ENCODE results near the gene SPATA31E1.

The SPATA31E1 gene

DNA sequence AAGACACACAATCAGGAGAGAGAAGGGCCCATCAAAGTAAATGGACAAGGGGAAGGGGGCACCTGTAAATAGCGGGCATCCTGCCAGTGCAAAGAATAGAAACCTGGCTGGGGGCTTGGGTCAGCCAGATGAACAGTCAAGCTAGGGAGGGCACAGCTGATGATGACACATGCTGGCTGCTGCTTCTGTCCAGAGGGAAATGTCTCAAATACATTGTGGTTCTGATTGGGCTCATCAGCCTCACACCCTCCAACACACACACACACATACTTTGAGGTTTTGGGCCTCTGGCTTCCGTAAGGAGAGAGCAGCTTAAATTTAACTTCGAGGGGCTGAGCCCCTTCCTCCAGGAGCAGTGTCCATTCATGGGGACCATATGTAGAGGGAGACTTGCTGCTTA lies 27.6 kb upstream of the SPATA31E1 start:
- TF ChIP-seq, protein P1, sequence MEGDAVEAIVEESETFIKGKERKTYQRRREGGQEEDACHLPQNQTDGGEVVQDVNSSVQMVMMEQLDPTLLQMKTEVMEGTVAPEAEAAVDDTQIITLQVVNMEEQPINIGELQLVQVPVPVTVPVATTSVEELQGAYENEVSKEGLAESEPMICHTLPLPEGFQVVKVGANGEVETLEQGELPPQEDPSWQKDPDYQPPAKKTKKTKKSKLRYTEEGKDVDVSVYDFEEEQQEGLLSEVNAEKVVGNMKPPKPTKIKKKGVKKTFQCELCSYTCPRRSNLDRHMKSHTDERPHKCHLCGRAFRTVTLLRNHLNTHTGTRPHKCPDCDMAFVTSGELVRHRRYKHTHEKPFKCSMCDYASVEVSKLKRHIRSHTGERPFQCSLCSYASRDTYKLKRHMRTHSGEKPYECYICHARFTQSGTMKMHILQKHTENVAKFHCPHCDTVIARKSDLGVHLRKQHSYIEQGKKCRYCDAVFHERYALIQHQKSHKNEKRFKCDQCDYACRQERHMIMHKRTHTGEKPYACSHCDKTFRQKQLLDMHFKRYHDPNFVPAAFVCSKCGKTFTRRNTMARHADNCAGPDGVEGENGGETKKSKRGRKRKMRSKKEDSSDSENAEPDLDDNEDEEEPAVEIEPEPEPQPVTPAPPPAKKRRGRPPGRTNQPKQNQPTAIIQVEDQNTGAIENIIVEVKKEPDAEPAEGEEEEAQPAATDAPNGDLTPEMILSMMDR (IDR thresholded peaks at IDR 0.05; ENCODE audit: insufficient read depth, low read depth, low read length, missing control alignments): no peak
- no peak overlapping the region for H3K4me3 ChIP-seq (ENCODE audit: low read depth, low read length)
- no peak for DNase-seq (ENCODE audit: low read depth)

DNA sequence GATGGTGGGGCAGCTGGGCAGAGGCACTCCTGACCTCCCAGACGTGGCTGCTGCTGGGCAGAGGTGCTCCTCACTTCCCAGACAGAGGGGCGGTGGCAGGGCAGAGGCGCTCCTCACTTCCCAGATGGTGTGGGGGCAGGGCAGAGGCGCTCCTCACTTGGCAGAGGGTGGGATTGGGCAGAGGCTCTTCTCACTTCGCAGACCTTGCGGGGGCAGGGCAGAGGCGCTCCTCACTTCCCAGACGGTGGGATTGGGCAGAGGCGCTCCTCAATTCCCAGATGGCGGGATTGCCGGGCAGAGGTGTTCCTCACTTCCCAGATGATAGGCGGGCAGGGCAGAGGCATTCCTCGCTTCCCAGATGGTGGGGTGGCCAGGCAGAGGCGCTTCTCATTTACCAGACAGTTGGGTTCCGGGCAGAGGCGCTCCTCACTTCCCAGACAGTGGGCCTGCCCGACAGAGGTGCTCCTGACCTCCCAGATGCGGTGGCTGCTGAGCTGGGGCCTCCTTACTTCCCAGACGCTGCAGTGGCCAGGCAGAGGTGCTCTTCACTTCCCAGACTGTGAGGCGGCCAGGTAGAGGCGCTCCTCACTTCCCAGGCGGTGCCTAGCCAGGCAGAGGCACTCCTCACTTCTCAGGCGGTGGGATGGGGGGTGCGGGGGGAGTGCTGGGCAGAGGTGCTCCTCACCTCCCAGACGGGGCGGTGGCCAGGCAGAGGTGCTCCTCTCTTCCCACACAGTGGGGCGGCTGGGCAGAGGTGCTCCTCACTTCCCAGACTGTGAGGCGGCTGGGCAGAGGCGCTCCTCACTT lies 25.3 kb upstream of the SPATA31E1 start:
- no peak for DNase-seq (ENCODE audit: low read depth)
- TF ChIP-seq, protein P1 (IDR thresholded peaks at IDR 0.05; ENCODE audit: insufficient read depth, low read depth, low read length, missing control alignments): no peak
- no peak overlapping the region for H3K4me3 ChIP-seq (ENCODE audit: low read depth, low read length)

DNA sequence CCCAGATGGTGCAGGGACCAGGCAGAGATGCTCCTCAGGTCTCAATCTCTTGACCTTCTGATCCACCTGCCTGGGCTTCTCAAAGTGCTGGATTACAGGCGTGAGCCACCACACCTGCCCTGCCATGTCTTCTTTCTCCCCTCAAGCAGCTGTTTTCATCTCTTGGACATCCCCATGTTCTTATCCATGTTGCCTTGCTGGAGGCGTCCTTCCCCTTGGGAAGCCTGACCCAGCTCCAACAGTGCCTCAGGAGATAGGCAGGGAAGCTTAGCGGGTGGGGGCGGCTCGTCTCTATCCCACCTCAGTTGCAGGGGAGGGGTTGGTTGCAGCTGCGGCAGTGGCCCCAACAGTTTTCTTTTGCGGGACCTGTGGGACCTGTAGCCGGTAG lies 24.7 kb upstream of the SPATA31E1 start:
- no peak overlapping the region for H3K4me3 ChIP-seq (ENCODE audit: low read depth, low read length)
- no peak for DNase-seq (ENCODE audit: low read depth)
- TF ChIP-seq, protein P1 (IDR thresholded peaks at IDR 0.05; ENCODE audit: insufficient read depth, low read depth, low read length, missing control alignments): no peak

DNA sequence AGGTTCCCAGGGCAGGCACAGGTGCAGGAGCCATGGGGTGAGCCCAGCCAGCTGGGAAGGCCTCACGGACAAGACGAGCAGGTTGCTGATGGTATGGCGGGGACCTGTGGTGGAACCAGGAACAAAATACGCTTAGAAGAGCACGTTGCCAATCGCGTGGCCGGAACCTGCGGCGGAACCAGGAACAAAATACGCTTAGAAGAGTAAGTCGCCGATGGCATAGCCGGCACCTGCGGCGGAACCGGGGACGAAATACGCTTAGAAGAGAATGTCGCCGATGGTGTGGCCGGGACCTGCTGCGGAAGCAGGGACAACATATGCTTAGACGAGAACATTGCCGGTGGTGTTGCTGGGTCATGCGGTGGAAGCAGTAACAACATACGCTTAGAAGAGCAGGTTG lies 23.5 kb upstream of the SPATA31E1 start:
- no peak overlapping the region for H3K4me3 ChIP-seq (ENCODE audit: low read depth, low read length)
- no peak for DNase-seq (ENCODE audit: low read depth)
- TF ChIP-seq, protein P1 (IDR thresholded peaks at IDR 0.05; ENCODE audit: insufficient read depth, low read depth, low read length, missing control alignments): no peak

DNA sequence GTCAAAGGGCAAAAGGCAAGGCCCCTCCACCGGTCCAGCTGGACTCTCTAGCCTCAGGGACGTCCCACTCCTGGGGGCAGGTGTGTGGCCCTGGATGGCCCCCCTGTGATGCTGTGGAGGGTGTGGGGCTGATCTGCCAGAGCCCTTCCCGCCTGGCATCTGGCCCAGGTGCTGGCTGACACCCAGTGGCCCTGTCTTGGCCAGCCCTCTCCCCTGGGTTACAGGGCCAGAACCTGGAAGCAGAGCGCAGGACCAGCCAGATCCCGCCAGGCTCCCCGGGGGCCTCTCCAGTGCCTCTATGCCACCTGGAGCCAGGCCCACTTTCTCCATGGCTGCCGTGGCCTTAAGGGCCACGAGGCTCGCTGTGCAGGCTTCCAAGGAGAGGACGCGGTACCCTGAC lies 22.9 kb upstream of the SPATA31E1 start:
- no peak overlapping the region for H3K4me3 ChIP-seq (ENCODE audit: low read depth, low read length)
- DNase-seq (ENCODE audit: low read depth): no peak
- TF ChIP-seq, protein P1 (IDR thresholded peaks at IDR 0.05; ENCODE audit: insufficient read depth, low read depth, low read length, missing control alignments): no peak

DNA sequence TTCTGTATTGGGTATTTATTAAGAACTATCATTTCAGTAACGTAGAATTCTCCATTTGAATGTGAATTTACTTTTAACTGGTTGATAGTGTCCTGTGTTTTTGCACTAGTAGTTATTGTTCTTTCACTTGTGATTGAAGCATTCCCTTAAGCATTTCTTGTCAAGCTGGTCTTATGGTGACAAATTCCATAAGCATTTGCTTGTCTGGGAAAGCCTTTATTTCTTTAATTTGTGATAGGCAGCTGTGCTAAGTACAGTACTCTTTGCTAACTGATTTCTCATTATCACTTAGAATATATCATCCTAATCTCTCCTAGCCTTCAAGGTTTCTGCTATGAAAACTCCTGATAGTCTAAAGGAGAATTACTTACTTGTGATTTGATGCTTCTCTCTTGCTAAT lies 21.3 kb upstream of the SPATA31E1 start:
- no peak for DNase-seq (ENCODE audit: low read depth)
- TF ChIP-seq, protein P1 (IDR thresholded peaks at IDR 0.05; ENCODE audit: insufficient read depth, low read depth, low read length, missing control alignments): no peak
- H3K4me3 ChIP-seq (ENCODE audit: low read depth, low read length): no peak overlapping the region

Data from GM12865 (cell line).